Karpas-422 (cell line): Measurements from ENCODE around the gene SLC7A8. TPM values are rescaled to one million over a fixed set of nuclear protein-coding genes. Genes with fewer than 3 reads are reported as not detected.

ENCODE experiments used
- DNase-seq: peaks from one replicate; pipeline ENCODE4 v3.0.0-alpha.2; 2015
- H2AFZ ChIP-seq: fragments of 200-600 bp; sonication (generic); 2 replicates; pipeline ENCODE4 v1.6.1; 2014; ENCODE audit warnings: antibody characterized with exemption, low read length, mixed read lengths
- H3K27ac ChIP-seq: fragments of 200-600 bp; sonication (generic); 2 replicates; pipeline ENCODE4 v1.5.1; 2014; ENCODE audit warnings: mild to moderate bottlenecking, low read length, moderate library complexity
- H3K27me3 ChIP-seq: fragments of 200-600 bp; sonication (generic); 2 replicates; pipeline ENCODE4 v1.6.1; 2014; ENCODE audit warnings: low read length, mixed read lengths
- H3K36me3 ChIP-seq: fragments of 200-600 bp; sonication (generic); 2 replicates; pipeline ENCODE4 v1.6.1; 2014; ENCODE audit warnings: low read length, mixed read lengths; ENCODE audit not compliant: insufficient read depth
- H3K4me1 ChIP-seq: fragments of 200-600 bp; sonication (generic); 2 replicates; pipeline ENCODE4 v1.6.1; 2014; ENCODE audit warnings: mild to moderate bottlenecking, low read length, mixed read lengths
- H3K4me2 ChIP-seq: fragments of 200-600 bp; sonication (generic); 2 replicates; pipeline ENCODE4 v1.6.1; 2014; ENCODE audit warnings: low read length, low read depth, mild to moderate bottlenecking; ENCODE audit not compliant: poor library complexity, severe bottlenecking
- H3K4me3 ChIP-seq: fragments of 200-600 bp; sonication (generic); 2 replicates; pipeline ENCODE4 v1.5.1; 2014; ENCODE audit warnings: mild to moderate bottlenecking, antibody characterized with exemption, low read length, mixed read lengths
- H3K79me2 ChIP-seq: fragments of 200-600 bp; sonication (generic); 2 replicates; pipeline ENCODE4 v1.6.1; 2014; ENCODE audit warnings: mild to moderate bottlenecking, low read length, mixed read lengths
- H3K9ac ChIP-seq: fragments of 200-600 bp; sonication (generic); 2 replicates; pipeline ENCODE4 v1.6.0; 2014; ENCODE audit warnings: low read length
- H3K9me2 ChIP-seq: fragments of 200-600 bp; sonication (generic), shearing (Covaris generic); replicated peaks from 2 replicates; pipeline ENCODE4 v1.6.0; 2014; ENCODE audit warnings: mild to moderate bottlenecking, low read length, moderate library complexity; ENCODE audit not compliant: insufficient read depth
- H3K9me3 ChIP-seq: fragments of 300-700, 200-600 bp; sonication (generic); 2 replicates; pipeline ENCODE4 v1.6.1; 2014; ENCODE audit warnings: low read length, mixed read lengths
- H4K20me1 ChIP-seq: fragments of 200-600 bp; sonication (generic); 2 replicates; pipeline ENCODE4 v1.6.1; 2014; ENCODE audit warnings: mild to moderate bottlenecking, antibody characterized with exemption, low read length, low read depth; ENCODE audit not compliant: insufficient read depth
- total RNA-seq: library from RNA; depleted of rRNA; stranded (reverse); fragments of >200 nt; shearing (Covaris generic); gene quantifications from 2 replicates; pipeline ENCODE4 v1.2.3, GENCODE V29; 2014; ENCODE audit warnings: low replicate concordance

SLC7A8 gene
- total RNA-seq, 1 experiment from 2014 or later = not detected

DNA sequence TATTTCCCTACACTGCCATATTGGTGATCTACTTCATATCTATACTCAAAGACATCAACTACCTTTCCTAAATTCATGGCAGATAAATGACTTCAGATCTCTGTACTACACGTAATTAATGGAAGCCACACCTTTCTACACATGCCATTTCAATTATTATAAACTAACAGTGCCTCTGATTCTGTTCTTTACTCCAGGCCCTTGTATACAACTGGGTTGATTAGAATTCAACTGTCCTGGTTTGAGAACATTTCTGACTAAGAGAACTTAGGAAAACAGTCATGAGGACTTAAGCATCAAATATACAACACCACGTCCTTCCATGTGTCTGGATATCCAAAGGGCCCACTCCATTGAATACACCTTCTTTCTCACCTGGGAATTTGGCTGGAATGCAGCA lies 90.4 kb downstream of the SLC7A8 start:
- Histone ChIP-seq H3K4me3 (peak overlapping the region; percentile 78), H3K79me2 (peaks cover 80% of the 10 kb centered on the region), H2AFZ (no peak overlapping the region), H4K20me1 (peaks cover 39% of the 10 kb centered on the region), H3K36me3 (peaks cover 56% of the 10 kb centered on the region), H3K9ac (peak overlapping the region; percentile 94), H3K9me2 (no peaks in the 10 kb centered on the region), H3K4me2 (peak overlapping the region; percentile 84), H3K27ac (no peak overlapping the region), H3K4me1 (peaks cover 24% of the 10 kb centered on the region), H3K27me3 (no peaks in the 10 kb centered on the region), H3K9me3 (no peaks in the 10 kb centered on the region)
- DNase-seq = no peak

- Histone ChIP-seq H2AFZ (no peak overlapping the region), H3K4me1 (peaks cover 18% of the 10 kb centered on the region), H3K79me2 (peaks cover 72% of the 10 kb centered on the region), H3K27ac (no peak overlapping the region), H3K9me3 (no peaks in the 10 kb centered on the region), H3K27me3 (no peaks in the 10 kb centered on the region), H4K20me1 (peaks cover 25% of the 10 kb centered on the region), H3K9me2 (no peaks in the 10 kb centered on the region), H3K36me3 (peaks cover 58% of the 10 kb centered on the region), H3K4me2 (no peak overlapping the region), H3K9ac (no peak overlapping the region), H3K4me3 (no peak overlapping the region)
- no peak for DNase-seq
Observed at GRCh38 chr14:23091294-23092225, 91.9 kb downstream of the SLC7A8 start.

DNA sequence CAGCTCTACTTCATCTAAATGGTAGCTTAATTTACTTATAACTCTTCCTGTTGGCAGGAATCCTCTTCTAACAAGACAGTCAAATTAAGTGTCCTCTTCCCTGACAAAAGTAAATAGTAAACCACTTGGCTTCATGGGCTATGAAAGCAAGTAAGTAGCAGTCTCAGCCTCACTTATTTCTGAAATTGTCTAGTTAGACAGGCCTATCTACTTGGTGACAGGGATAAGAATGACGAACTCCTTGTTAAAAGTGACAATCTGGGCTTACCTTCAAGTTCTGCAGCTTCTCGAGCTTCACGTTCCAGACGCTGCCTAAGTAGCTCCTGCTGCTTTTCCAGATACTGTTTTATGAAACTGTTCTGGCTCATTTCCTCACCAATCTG lies 93.2 kb downstream of the SLC7A8 start:
- Histone ChIP-seq H3K27ac (no peak overlapping the region), H4K20me1 (peaks cover 24% of the 10 kb centered on the region), H3K36me3 (peaks cover 71% of the 10 kb centered on the region), H3K27me3 (no peaks in the 10 kb centered on the region), H3K4me2 (no peak overlapping the region), H3K9me3 (no peaks in the 10 kb centered on the region), H3K9me2 (no peaks in the 10 kb centered on the region), H3K4me1 (peaks cover 16% of the 10 kb centered on the region), H2AFZ (no peak overlapping the region), H3K9ac (no peak overlapping the region), H3K4me3 (no peak overlapping the region), H3K79me2 (peaks cover 69% of the 10 kb centered on the region)
- no peak for DNase-seq

GRCh38 chr14:23089498-23090253 lies 93.8 kb downstream of the SLC7A8 start:
- peaks cover 16% of the 10 kb centered on the region for H3K4me1 ChIP-seq
- H3K36me3 ChIP-seq = peaks cover 77% of the 10 kb centered on the region
- no peak overlapping the region for H3K4me2 ChIP-seq
- H4K20me1 ChIP-seq = peaks cover 24% of the 10 kb centered on the region
- H2AFZ ChIP-seq = no peak overlapping the region
- no peaks in the 10 kb centered on the region for H3K9me3 ChIP-seq
- no peaks in the 10 kb centered on the region for H3K27me3 ChIP-seq
- no peak overlapping the region for H3K9ac ChIP-seq
- H3K79me2 ChIP-seq = peaks cover 70% of the 10 kb centered on the region
- no peaks in the 10 kb centered on the region for H3K9me2 ChIP-seq
- no peak overlapping the region for H3K4me3 ChIP-seq
- no peak for DNase-seq
- H3K27ac ChIP-seq = no peak overlapping the region

- H4K20me1 ChIP-seq = 0 out of 2 replicates have a peak, but pooled peaks cover 6% of the 10 kb centered on the region
Observed at GRCh38 chr14:23086565-23086964, 96.9 kb downstream of the SLC7A8 start.

GRCh38 chr14:23085458-23085857 lies 98.0 kb downstream of the SLC7A8 start:
- DNase-seq = no peak
- Histone ChIP-seq H3K27me3 (no peaks in the 10 kb centered on the region), H3K27ac (no peak overlapping the region), H3K79me2 (peaks cover 35% of the 10 kb centered on the region), H3K9me2 (no peaks in the 10 kb centered on the region), H3K9ac (no peak overlapping the region), H3K36me3 (peaks cover 71% of the 10 kb centered on the region), H3K4me2 (no peak overlapping the region), H3K9me3 (no peaks in the 10 kb centered on the region), H2AFZ (no peak overlapping the region), H3K4me1 (no peaks in the 10 kb centered on the region), H3K4me3 (no peak overlapping the region), H4K20me1 (0 out of 2 replicates have a peak, but pooled peaks cover 6% of the 10 kb centered on the region)

More at GRCh38 chr14:23086565-23086964, 96.9 kb downstream of the SLC7A8 start:
- H2AFZ ChIP-seq = no peak overlapping the region
- H3K27ac ChIP-seq = no peak overlapping the region
- no peak overlapping the region for H3K4me3 ChIP-seq
- DNase-seq = no peak
- no peak overlapping the region for H3K9ac ChIP-seq
- H3K79me2 ChIP-seq = peaks cover 42% of the 10 kb centered on the region
- H3K4me2 ChIP-seq = no peak overlapping the region
- no peaks in the 10 kb centered on the region for H3K27me3 ChIP-seq
- peaks cover 66% of the 10 kb centered on the region for H3K36me3 ChIP-seq
- no peaks in the 10 kb centered on the region for H3K9me3 ChIP-seq
- H3K4me1 ChIP-seq = no peaks in the 10 kb centered on the region
- no peaks in the 10 kb centered on the region for H3K9me2 ChIP-seq

DNA sequence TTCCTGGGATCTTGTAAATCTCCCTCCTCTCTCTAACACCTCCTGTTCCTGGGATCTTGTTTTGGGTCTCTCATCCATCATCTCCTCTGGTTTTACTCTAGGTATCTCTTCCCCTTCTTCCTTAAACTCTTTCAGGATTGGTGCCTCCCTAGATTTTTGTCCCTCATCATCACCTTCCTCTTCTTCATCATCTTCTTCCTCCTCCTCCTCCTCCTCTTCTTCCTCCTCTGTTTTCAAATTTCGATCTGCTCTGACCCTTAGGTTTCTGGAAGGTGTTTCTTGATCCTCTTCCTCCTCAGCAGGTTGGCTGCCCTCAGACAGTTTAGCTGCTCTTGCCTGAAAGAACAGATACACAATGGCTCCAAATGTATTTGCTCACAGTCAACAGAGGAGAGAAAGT lies 103.0 kb downstream of the SLC7A8 start:
- Histone ChIP-seq H3K27ac (no peak overlapping the region), H3K4me3 (no peak overlapping the region), H3K4me1 (no peaks in the 10 kb centered on the region), H3K4me2 (no peak overlapping the region), H3K27me3 (no peaks in the 10 kb centered on the region), H2AFZ (no peak overlapping the region), H4K20me1 (no peaks in the 10 kb centered on the region), H3K36me3 (peaks cover 69% of the 10 kb centered on the region), H3K9me2 (no peaks in the 10 kb centered on the region), H3K79me2 (peaks cover 12% of the 10 kb centered on the region), H3K9ac (no peak overlapping the region), H3K9me3 (no peaks in the 10 kb centered on the region)
- no peak for DNase-seq

DNA sequence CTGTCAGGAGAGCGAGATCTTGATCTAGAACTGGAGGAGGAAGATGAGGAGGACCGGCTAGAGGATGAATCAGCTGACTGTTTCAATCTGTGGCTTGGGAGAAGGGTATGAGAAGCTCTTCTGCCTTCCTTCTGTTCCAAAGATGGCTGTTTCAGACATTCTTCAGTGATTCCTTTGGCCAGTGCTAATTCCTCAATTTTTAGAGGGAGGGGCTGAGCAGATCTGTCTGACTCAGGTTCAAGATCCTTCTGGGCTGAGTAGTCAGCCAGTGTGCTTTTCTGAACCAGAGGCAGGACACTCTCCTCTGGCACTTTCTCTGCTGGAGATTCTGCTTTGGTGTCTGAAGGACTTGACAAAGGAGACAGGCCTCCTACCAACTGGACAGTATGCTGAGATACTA lies 103.7 kb downstream of the SLC7A8 start:
- peaks cover 13% of the 10 kb centered on the region for H3K79me2 ChIP-seq
- H3K9ac ChIP-seq = no peak overlapping the region
- no peak overlapping the region for H3K27ac ChIP-seq

More for the DNA sequence above, 103.7 kb downstream of the SLC7A8 start:
- no peaks in the 10 kb centered on the region for H3K27me3 ChIP-seq
- H3K4me3 ChIP-seq = no peak overlapping the region
- H4K20me1 ChIP-seq = no peaks in the 10 kb centered on the region
- H3K9me3 ChIP-seq = no peaks in the 10 kb centered on the region
- H3K4me1 ChIP-seq = no peaks in the 10 kb centered on the region
- peaks cover 68% of the 10 kb centered on the region for H3K36me3 ChIP-seq
- no peaks in the 10 kb centered on the region for H3K9me2 ChIP-seq
- H3K4me2 ChIP-seq = no peak overlapping the region
- H2AFZ ChIP-seq = no peak overlapping the region
- no peak for DNase-seq
